ENCODE results near the gene SCNN1A.
A peak's percentile ranks its signal among the peaks of the same experiment; 100 is the strongest.

SCNN1A gene

DNA sequence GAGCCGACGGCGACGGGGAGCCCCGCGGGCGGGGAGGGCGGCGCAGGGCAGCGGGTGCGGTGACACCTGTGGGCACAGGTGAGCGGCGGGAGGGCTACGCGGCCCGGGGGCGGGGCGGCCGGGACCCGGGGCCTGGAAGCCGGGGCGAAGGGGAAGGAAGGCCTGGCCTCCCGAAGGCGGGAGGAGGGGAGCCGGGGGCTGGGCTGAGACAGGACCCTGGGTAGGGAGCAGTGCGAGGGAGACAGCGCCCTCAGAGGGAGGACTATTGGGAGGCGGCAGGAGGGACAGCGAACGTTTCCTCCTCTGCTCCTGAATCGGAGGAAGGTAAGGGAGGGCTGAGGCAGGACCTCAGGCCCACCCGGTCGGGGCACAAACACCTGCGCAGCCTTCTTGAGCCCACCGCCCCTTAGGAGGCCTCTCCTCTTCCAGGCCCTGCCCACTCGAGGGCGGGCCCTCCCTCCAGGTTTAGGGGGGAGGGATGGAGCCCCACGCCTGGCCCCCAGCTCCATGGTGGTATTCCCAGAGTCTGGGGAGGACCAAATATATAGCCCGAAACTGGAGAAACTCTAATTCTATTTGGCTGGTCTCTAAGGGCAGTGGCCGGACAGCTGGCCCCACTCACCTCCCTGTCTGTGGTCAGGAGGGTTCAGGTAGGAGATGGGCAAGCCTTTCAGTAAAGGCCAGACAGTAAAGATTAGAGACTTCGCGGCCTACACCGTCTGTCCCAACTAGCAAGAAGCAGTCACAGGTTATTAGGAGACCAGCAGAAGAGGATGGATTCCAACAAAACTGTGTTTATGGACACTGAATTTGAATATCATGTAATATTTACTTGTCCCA lies 64.4 kb downstream of the SCNN1A start:
- in situ Hi-C loops (cut with MboI; ENCODE audit: low pct_unique_long_range_greater_than_20kb, low sequenced_read_pairs): no loop called here

DNA sequence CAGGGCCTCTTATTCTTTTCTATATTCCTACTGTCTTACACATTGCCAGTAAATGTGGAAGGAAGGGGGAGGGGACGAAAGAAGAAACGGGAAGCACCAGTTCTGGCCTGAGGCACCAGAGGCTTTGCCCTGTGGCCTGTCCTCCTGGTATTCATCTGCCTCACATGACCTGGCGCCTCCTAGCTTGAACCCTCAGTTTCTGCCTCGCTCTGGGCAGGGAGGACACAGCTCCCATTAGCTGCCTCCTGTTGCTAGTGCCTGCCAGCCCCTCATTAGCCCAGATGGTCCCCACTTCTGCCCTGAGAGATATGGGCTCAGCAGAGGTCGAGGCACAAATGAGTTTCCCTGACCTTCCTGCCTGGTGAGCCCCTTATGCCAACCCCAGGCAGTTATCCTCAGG lies 67.8 kb downstream of the SCNN1A start:
- in situ Hi-C loops (cut with MboI; ENCODE audit: low pct_unique_long_range_greater_than_20kb, low sequenced_read_pairs): no loop called here
- DNase-seq: peak; percentile 51

More for the DNA sequence above, 64.4 kb downstream of the SCNN1A start:
- DNase-seq: no peak

DNA sequence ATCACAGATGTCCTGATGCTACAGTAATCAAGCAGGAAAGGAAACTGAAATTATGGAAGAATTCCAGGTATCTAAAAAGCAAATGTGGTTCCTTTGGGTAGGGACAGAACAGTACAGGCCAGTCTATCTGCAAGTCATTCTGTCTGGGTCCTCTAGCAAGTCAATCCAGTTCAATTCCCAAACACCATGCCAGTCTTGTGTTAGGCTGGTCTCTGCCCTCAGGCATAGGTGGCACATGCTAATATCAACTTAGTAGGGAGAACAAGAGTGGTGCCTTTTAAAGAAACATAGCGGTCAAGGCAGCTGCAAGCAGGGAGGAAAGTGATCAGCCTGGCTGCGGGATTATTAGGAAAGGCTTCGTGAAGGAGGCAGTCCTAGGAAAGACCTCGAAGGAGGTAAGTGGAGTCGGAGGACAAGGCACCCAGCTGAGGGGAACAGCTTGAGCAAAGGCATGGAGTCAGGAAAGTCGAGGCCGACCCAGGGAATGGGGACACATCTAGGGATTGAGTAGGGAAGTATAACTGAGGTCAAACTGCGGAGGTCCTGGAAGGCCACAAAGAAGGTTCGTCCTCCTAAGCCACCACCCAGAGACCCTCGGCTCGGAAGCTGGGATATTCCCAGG lies 68.7 kb downstream of the SCNN1A start:
- no peak for DNase-seq

DNA sequence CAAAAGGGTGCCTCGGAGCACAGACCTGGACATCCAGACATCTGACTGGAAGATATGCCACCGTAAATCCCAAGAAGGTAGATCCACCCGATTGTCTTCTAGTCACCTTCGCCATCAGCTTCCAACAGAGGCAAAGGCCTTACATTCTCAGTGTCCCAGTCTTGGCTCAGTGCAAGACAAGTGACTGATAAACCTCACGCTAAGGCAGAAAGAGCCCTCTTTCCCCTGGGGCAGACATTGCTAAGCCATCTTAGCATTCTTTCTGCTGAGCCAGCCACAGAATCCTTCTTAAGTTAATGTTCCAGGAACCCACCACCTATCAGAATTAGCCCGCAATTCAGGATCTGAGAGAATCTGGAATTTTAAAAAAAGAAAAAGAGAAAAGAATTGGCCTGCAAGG lies 69.2 kb downstream of the SCNN1A start:
- in situ Hi-C loops (cut with MboI; ENCODE audit: low pct_unique_long_range_greater_than_20kb, low sequenced_read_pairs): no loop called here

More for the DNA sequence above, 68.7 kb downstream of the SCNN1A start:
- in situ Hi-C loops (cut with MboI; ENCODE audit: low pct_unique_long_range_greater_than_20kb, low sequenced_read_pairs): no loop called here

DNA sequence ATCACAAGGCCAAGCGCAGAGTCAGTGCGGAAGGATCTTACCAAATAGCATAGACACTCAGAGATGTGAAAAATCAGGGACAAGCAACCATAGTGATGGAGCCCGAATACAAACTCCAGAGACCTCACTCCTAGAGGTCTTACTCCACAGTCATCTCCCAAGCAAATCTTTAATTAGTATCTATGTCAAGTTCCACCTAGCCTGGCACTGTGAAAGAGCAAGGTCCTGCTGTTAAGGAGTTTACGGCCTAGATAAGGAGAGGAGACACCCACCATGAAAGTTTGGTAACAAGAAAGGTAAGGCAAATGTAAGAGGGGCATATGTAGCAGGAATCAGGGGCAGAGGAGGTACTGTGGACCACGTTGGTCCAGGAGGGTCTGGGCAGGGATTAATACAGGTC lies 72.3 kb downstream of the SCNN1A start:
- DNase-seq: no peak
- in situ Hi-C loops (cut with MboI; ENCODE audit: low pct_unique_long_range_greater_than_20kb, low sequenced_read_pairs): no loop called here

More for the DNA sequence above, 69.2 kb downstream of the SCNN1A start:
- no peak for DNase-seq

DNA sequence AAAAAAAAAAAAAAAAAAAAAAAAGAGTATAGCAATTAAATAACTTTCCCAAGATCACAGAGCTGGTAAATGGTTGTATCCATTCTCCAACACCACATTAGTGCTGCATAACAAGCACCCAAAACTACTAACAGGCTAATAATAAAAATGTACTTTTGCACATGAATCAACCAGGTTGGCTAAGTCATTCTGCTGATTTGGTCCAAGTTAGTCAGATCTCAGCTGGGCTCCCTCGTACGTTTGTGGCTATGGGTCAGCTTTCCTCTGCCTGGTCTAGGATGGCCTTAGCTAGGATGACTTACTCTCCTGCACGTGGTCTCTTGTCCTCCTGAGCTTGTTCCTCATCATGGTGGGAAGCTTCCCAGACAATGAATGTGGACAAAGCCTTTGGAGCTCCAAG lies 72.7 kb downstream of the SCNN1A start:
- in situ Hi-C loops (cut with MboI; ENCODE audit: low pct_unique_long_range_greater_than_20kb, low sequenced_read_pairs): no loop called here
- DNase-seq: no peak

DNA sequence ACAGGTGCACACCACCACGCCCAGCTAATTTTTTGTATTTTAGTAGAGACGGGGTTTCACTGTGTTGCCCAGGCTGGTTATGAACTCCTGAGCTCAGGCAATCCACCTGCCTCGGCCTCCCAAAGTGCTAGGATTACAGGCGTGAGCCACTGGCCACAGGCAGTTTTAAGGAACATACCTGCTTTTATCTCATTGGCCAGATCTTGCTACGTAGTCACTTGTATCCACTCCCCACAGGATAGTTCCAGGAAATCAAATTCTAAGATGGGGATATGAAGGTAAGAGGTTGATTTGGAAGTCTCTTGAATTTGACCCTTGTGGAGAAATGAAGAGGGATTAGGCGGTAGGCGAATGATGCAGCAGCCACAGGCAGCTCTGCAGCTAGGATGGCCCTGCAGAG lies 73.6 kb downstream of the SCNN1A start:
- DNase-seq: no peak
- in situ Hi-C loops (cut with MboI; ENCODE audit: low pct_unique_long_range_greater_than_20kb, low sequenced_read_pairs): no loop called here

DNA sequence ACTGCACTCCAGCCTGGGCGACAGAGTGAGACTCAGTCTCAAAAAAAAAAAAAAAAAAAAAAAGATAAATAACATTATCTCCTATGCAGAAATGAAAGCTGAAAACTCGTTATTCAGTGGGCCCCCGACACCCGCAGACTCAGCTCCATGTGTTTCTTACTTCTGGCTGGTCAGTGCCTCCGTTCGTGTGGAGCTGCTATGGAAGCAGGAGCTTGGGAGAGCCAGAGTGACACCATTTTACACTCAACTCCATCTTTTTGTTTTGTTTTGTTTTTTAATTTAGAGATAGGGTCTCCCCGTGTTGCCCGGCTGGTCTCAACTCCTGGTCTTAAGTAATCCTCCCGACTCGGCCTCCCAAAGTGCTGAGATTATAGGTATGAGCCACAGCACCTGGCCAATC lies 78.2 kb downstream of the SCNN1A start:
- DNase-seq: no peak
- in situ Hi-C loops (cut with MboI; ENCODE audit: low pct_unique_long_range_greater_than_20kb, low sequenced_read_pairs): no loop called here

Measured in KBM-7 (cell line).